HG02763 (cell line): ENCODE data around the gene SACS.

Source experiments
- ATAC-seq: cut with Tn5 transposase; IDR thresholded peaks from one replicate; pipeline ENCODE4 v1.9.1; 2021; ENCODE audit warnings: mild to moderate bottlenecking, moderate library complexity; ENCODE audit not compliant: unreplicated experiment

Gene SACS

DNA sequence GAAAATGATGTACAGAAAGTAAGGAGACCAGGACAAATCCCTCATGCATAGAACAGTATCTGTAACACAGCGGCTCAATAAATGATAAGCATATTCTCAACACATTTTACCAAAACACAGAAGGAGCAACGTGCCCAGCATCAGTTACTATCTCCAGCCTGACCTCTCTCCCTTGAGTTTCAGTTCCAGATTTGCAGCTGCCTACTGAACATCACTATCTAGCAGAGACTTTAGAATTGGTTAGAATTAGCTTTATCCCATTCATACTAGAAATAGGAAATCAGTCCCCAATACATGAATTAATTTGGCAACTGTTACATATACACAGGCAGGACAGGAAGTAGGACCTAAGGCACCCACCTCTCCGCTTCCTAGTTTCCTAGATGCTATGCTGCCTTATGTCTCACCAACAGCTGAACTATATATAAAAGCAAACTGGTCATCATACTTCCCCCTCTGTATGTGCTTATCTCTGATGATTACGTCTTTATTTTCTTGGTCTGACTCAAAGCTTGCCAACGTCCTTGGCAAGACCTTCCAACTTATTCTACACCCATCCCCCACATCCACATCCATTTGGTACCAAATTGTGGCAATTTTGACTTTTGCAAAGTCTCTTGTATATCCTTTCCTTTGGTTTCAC is 61.1 kb downstream of the SACS start:
- no peak for ATAC-seq

DNA sequence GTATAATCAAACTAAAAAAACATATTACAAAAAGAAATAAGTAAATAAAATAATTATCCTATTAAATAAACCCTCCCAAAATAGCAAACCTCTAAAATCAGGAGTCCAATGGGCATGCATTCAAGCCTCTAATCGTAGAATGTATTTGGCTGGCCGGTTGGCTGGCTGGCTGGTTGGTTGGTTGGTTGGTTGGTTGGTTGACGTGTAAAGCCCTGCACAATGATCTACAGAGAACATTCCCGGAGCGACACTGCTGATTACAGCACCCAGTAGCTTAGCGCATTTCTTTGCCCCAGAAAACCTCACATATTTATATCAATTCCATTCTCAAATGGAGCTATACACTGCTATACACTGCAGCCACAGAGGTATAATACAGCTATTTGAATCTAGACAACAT is 65.6 kb downstream of the SACS start:
- ATAC-seq, result no peak

- ATAC-seq, result no peak
Observed at GRCh38 chr13:23365652-23366051, 67.8 kb downstream of the SACS start.

DNA sequence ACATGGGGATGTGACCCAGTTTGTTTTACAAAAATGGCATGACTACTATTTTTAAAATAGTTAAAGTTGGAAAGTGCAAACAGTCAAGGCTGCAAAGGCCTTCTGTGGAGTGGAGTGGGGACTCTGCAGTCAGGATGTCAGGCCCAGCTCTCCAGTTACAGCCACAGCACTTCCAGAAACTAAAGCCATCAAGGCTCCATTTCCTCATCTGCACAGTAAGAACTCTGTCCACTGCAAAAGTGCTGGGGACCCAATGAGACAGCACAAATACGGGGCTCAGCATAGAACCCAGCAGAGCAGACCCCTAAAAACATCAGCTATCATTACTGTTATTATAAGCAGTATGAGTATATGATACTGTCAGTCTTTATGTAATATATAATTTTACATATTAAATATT is 73.6 kb downstream of the SACS start:
- ATAC-seq, result no peak

DNA sequence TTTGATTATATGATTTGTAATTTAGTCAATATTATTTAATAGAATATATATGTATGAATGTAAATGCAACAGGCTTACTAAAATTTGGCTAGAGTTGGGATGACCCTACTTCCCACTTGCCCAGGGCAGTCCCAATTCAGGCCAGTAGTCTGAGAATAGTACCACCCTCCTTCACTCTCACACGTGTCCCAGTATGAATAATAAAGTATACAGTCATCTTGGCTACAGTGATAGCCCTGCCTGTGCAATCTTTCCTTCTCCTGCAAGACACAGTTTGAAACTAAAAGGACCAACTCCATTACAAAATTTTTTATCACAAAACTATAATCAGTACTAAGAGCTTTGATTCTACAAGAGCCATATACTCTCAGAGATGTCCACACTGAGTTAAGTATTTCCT is 76.2 kb downstream of the SACS start:
- ATAC-seq, result no peak

DNA sequence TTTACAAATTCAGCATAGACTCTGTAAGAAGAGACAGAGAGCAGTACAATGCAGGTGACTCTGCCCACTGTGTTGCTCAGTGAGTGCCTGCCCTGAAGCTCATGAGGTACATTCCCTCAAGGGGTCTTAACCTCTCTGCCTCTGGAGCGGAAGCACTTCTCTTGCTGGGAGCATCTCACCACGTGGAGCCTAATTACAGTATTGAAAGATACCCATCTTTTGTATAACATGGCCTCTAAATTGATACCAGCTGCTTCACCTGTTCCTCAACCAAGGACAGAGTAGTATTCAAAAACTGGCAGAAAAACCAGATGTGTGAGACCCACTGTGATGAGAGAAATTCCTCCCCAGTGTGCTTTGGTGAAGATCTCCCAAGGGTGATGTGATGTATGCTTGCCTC is 77.1 kb downstream of the SACS start:
- no peak for ATAC-seq

DNA sequence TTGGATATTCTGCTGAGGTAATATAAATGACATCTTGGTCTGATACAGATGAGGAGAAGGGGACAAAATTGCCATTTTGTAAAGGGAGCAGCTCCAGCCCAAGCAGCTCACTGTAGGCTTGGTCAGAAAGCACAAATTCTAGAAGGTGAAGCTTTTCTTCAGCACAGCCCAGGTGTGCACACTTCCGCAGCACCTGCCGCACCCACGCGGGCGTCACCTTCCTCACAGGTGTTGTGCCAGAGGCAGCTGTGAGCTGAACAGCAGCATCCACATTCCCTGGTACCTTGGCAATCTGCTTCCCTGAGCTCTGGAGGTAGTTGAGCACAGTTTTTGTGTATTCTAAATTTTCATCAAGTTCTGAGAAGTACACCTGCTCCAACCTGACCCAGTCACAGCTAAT is 79.0 kb downstream of the SACS start:
- ATAC-seq, result no peak

DNA sequence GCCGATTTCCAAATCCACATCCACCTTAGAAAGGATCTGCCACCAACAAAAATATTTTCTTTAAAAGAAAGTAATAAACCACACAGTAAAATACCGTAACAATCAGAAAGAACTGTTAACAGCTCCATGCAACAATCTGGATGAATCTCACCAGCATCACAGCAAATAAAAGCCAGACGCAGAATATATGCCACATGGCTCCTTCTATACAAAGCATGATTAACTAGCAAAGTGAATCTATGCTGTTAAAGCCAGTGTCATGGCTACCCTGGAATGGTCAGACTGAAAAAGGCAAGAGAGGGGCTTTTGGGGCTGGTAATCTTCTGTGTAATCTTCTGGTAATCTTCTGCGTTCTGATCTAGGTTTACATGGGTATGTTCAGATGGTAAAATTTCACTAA is 81.3 kb downstream of the SACS start:
- no peak for ATAC-seq

GRCh38 chr13:23350009-23350408 is 83.5 kb downstream of the SACS start:
- ATAC-seq, result no peak

DNA sequence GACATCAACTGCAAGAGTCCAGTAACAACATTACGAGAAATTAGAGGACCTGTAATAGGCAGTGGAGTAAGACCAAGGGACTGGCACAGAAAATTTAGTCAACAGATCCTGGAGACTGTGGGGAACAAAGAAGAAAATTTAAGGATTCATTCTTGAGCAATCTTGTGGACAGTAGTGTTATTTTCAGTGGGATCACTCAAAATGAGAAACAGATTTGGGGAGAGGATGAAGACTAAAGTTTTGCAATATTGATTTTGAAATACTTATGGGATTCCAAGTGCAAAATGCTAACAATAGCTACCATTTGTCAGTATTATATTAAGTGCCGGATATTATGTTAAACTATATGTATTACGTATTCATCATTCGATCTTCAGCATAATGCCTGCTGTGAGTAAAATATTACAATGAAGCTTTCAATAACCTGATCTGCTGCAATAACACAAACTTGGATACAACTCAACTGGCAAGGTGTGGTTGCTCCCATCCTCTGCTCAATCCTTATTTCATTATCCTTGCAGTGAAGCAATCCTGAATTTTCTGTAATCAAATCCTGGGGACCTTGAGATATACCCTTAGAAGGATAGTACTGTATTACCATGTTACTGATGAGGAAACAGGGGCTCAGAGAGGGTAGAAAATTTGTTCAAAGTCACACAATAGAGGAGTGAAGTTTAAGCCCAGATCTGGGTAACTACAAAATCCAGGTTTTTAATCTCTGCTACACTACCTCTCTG is 84.2 kb downstream of the SACS start:
- ATAC-seq, result no peak

GRCh38 chr13:23348262-23349127 is 85.0 kb downstream of the SACS start:
- ATAC-seq, result no peak

DNA sequence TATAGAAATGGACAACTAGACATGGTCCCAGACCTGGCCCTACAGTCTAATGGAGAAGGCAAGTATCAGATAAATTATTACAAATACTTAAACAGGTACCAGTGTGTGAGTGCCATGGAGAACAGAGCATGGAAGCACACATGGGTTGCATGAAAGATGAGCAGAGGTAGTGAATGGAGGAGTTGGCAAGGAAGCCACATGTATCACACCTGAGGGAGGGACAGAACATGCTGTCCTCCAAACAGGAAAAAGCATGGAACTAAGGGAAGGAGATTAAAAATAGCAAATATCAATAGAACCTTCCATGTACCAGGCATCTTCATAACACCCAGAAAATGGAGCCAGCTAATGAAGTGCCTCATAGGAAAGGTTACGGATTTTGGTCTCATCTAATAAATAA is 85.9 kb downstream of the SACS start:
- no peak for ATAC-seq

GRCh38 chr13:23344931-23345595 is 88.4 kb downstream of the SACS start:
- ATAC-seq, result no peak

GRCh38 chr13:23339225-23339624 is 94.3 kb downstream of the SACS start:
- ATAC-seq, result no peak

DNA sequence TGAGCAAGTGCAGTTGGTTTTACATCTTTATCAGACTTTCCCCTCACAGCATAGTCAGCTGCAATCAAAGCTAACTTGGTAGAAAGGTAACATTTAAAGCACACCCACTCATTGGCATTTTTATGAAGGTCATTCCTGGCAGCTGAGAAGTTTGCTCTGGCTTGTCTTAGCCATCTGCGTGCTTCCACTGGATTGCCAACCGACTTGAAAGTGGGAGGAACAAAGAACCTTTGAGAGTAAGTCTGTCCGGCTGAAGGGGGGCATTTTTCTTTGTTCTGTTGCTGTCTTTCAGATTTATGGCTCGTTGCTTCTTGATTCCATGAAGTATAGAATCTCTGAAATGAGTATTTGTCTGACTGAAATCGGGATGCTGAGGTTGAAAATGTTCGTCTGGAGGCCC is 103.1 kb downstream of the SACS start:
- ATAC-seq, result no peak

- ATAC-seq, result no peak
Observed at GRCh38 chr13:23325191-23325590, 108.3 kb downstream of the SACS start.

DNA sequence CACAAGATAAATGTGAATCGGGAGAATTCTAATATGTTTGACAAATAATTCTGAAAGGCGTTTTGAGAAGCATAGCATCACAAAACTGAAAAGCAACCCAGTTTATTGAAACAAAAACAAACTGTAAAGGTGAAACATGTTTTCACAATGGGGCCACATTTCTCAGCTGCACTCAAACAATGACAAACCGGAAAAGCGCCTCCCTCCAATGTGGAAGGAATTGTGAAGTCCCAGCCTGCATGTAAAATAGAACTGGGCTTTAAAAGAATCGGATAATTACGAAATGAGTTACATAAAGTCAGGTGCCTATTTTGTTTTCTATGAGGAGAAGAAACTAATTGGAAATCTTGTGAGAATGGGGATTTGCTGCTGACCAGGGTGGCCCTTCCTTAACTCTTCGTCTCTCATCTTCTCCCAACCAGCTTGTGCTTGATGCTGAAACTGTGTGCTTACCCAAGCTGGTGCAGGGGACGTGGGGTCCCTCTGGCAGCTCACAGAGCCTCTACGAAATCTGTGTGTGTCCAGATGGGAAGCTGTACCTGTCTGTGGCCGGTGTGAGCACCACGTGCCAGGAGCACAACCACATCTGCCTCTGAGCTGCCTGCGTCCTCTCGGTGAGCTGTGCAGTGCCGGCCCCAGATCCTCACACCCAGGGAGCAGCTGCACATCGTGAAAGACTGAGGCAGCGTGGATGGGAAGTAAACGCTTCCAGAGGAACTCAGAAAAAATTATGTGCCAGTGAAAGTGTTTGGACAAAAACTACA is 109.4 kb downstream of the SACS start:
- no peak for ATAC-seq

DNA sequence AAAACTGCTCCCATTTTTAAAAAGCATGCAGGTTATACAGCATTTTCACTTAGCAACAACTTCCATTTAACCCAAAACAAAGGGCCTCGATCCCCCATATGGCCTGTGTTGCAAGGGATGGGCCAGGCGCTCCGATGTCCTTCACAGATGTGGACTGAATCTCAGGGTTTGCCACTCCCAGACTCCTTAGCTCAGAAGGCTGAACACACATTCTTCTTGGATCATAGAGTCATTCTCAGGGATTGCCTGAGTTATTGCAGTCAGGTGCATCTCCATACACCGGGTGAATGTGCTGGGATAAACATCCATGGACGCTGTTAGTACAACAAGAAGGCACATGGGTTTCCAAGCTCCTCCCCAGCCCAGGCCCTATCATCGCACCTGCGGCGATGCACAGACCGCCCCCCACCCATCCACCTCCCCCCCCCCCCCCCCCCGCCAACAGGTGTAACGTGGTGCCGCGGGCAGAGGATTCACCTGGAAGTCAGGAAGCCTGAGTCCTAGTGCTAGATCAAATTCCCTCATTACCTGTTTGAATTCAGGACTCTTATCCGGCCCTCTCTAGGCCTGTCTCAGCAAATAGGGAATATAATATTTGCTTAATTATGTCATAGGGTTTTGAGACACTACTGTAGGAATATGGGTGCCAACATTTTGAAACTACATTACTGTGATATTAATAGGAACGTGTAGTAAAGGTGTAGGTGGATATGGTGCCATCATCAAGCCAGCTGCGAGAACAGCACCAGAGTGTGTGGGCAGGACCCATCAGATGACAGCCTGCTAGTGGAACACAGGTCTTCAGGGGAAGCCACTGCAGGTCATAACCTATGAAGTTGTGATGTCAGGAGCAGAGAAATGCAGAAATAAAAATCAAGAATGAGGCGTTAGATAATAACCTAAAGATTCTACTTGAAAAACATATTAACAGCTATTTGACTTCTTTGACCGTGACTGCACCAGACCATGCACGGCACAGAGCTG is 110.9 kb downstream of the SACS start:
- ATAC-seq, result no peak

DNA sequence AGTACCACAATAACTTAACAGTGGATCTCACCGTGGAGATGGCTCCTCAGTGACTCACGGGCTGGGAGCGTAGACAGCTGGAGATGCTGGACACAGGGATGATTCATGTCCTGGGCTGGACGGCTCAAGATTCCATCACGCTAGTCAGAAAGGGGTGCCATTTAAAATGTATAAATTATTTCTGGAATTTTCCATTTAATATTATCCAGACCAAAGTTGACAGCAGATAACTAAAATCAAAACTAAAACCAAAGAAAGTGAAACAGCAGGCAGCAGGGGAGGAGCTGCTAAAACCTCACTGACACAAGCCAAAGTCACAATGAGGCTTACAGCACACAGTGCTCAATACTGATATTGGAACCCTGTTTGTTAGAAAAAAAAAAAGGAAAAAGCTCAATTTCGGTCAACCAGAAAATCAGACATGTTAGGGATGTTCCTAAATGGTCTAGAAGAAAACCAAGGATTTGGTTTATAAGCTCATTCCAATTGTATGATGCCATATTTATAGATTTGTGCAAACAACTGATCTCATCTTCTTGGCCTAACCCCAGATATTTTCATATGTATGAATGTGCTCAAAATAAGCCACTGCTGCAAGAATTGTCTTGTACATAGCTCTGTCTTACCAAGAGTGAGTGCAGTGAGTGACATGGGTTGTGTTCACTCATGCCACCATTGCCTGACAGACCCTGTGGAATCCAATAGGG is 111.8 kb downstream of the SACS start:
- ATAC-seq, result peak; percentile 81
